OCI-LY1 (cell line): ENCODE measurements around the gene PMS2.
A peak's percentile ranks its signal among the peaks of the same experiment; 100 is the strongest.

ENCODE experiments used
- H2AFZ ChIP-seq: fragments of 200-600 bp; sonication (generic), shearing (Covaris generic); 2 replicates; pipeline ENCODE4 v1.6.0; 2014; ENCODE audit warnings: antibody characterized with exemption, mild to moderate bottlenecking, low read length
- H3F3A ChIP-seq: fragments of 200-600 bp; sonication (generic), shearing (Covaris generic); 2 replicates; pipeline ENCODE4 v1.6.0; 2014; ENCODE audit warnings: mild to moderate bottlenecking, antibody characterized with exemption, low read length, moderate library complexity; ENCODE audit not compliant: insufficient read depth
- H3K27ac ChIP-seq: fragments of 200-600 bp; sonication (generic); 2 replicates; pipeline ENCODE4 v1.5.1; 2014; ENCODE audit warnings: low read length, mixed run types, mild to moderate bottlenecking, low read depth; ENCODE audit not compliant: poor library complexity, severe bottlenecking
- H3K27me3 ChIP-seq: fragments of 200-600 bp; sonication (generic); 2 replicates; pipeline ENCODE4 v1.6.0; 2014; ENCODE audit warnings: antibody characterized with exemption, mild to moderate bottlenecking, low read length, moderate library complexity; ENCODE audit not compliant: insufficient read depth
- H3K36me3 ChIP-seq: fragments of 200-600 bp; sonication (generic); 2 replicates; pipeline ENCODE4 v1.6.1; 2014; ENCODE audit warnings: mild to moderate bottlenecking, antibody characterized with exemption, low read length, moderate library complexity, mixed read lengths; ENCODE audit not compliant: insufficient read depth
- H3K4me1 ChIP-seq: fragments of 200-600 bp; sonication (generic); 2 replicates; pipeline ENCODE4 v1.5.1; 2014; ENCODE audit warnings: mild to moderate bottlenecking, low read length, moderate library complexity; ENCODE audit not compliant: insufficient read depth, severe bottlenecking
- H3K4me2 ChIP-seq: fragments of 200-600 bp; sonication (generic), shearing (Covaris generic); 2 replicates; pipeline ENCODE4 v1.6.1; 2014; ENCODE audit warnings: low read length
- H3K4me3 ChIP-seq: fragments of 200-600 bp; sonication (generic); 2 replicates; pipeline ENCODE4 v1.5.1; 2014; ENCODE audit warnings: low read length, low read depth, mild to moderate bottlenecking, mixed read lengths; ENCODE audit not compliant: poor library complexity, severe bottlenecking
- H3K79me2 ChIP-seq: fragments of 200-600 bp; shearing (Covaris generic); 2 replicates; pipeline ENCODE4 v1.6.1; 2016; ENCODE audit warnings: mixed run types, low read length, mixed read lengths; ENCODE audit not compliant: insufficient read depth
- H3K9ac ChIP-seq: fragments of 200-600 bp; sonication (generic), shearing (Covaris generic); 2 replicates; pipeline ENCODE4 v1.6.1; 2014; ENCODE audit warnings: mild to moderate bottlenecking, low read length, mixed read lengths
- H3K9me2 ChIP-seq: fragments of 200-600 bp; sonication (generic), shearing (Covaris generic); 2 replicates; pipeline ENCODE4 v1.6.1; 2014; ENCODE audit warnings: low read depth, mild to moderate bottlenecking, low read length, mixed read lengths
- H3K9me3 ChIP-seq: fragments of 200-600 bp; shearing (Covaris generic); 2 replicates; pipeline ENCODE4 v1.6.1; 2014; ENCODE audit warnings: low read length, mixed read lengths
- H4K20me1 ChIP-seq: fragments of 200-600 bp; sonication (generic), shearing (Covaris generic); 2 replicates; pipeline ENCODE4 v1.6.0; 2016; ENCODE audit warnings: mild to moderate bottlenecking, low read length; ENCODE audit not compliant: insufficient read depth
- EZH2 ChIP-seq: fragments of 200-600 bp; sonication (generic), shearing (Covaris generic); IDR thresholded peaks from 2 replicates; pipeline ENCODE4 v1.8.0; 2017; ENCODE audit warnings: borderline replicate concordance, mixed run types, mild to moderate bottlenecking, antibody characterized with exemption, low read length, moderate library complexity, mixed read lengths
- TF ChIP-seq, protein P1 (sequence below): fragments of 200-600 bp; sonication (generic), shearing (Covaris generic); IDR thresholded peaks from 2 replicates; pipeline ENCODE4 v1.5.1; 2017; ENCODE audit warnings: mild to moderate bottlenecking, antibody characterized with exemption, low read length, moderate library complexity, mixed read lengths

The PMS2 gene

DNA sequence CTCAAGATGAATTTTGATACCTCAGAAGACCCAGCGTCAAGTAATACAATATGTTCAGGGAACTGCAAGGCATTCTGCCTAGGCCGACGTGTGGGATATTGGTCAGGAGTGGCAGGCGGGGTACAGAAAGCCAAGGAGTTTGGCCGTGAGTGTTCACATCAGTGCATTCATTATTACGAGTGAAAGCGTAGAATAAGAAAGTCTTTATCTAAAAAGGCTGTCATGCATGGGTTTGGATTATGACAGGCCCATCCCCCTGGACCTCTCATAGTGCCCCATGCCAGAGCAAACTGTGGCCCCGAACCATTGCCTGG lies 7.8 kb upstream of the PMS2 start:
- TF ChIP-seq, protein P1, sequence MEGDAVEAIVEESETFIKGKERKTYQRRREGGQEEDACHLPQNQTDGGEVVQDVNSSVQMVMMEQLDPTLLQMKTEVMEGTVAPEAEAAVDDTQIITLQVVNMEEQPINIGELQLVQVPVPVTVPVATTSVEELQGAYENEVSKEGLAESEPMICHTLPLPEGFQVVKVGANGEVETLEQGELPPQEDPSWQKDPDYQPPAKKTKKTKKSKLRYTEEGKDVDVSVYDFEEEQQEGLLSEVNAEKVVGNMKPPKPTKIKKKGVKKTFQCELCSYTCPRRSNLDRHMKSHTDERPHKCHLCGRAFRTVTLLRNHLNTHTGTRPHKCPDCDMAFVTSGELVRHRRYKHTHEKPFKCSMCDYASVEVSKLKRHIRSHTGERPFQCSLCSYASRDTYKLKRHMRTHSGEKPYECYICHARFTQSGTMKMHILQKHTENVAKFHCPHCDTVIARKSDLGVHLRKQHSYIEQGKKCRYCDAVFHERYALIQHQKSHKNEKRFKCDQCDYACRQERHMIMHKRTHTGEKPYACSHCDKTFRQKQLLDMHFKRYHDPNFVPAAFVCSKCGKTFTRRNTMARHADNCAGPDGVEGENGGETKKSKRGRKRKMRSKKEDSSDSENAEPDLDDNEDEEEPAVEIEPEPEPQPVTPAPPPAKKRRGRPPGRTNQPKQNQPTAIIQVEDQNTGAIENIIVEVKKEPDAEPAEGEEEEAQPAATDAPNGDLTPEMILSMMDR, result no peak
- TF ChIP-seq EZH2, result no peak
- Histone ChIP-seq H3K9me2 (no peaks in the 10 kb centered on the region), H3K9me3 (no peaks in the 10 kb centered on the region), H3K4me1 (peaks cover under 1% of the 10 kb centered on the region), H3K4me2 (no peak overlapping the region), H3F3A (no peaks in the 10 kb centered on the region), H3K79me2 (no peaks in the 10 kb centered on the region), H3K36me3 (peaks cover 69% of the 10 kb centered on the region), H3K27ac (no peak overlapping the region), H3K27me3 (no peaks in the 10 kb centered on the region), H3K9ac (no peak overlapping the region), H2AFZ (no peak overlapping the region), H3K4me3 (no peak overlapping the region), H4K20me1 (no peaks in the 10 kb centered on the region)

DNA sequence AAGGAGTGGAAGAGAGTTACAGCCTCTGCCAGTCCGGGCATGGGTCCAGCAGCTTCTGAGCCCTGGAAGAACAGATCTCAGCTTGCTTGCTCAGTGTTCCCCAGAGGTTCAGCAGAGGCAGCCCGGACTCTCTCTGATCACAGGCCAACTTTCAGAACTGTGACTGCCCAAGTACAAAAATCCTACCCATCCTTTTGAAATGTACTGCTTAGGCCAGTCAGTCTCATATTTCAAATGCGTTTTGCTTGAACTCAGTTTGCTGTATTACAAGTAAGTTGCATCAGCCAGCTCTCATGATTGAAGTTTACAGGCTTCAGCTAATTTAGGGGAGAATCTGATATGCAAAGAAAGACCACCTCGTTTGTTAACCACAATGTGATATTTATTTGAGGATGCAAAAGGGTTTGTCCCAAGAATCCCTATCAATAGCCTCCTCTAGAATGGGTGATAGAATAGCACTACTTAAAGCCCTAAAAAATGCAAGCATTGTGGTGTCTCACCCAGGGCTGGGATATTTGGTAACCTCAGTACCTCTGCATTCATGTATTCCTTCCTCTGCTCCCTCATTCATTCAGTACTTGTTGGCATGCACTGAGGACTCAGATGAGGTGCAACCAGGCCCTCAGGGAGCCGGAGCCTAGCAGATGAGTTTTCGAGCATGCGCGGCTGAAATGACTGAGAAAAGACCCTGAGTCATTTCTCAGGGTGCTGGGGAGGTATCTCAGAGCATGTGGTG lies 7.2 kb upstream of the PMS2 start:
- Histone ChIP-seq H3F3A (no peaks in the 10 kb centered on the region), H3K36me3 (peaks cover 64% of the 10 kb centered on the region), H3K4me2 (no peak overlapping the region), H3K27me3 (no peaks in the 10 kb centered on the region), H3K27ac (peak overlapping the region; percentile 37), H2AFZ (no peak overlapping the region), H3K9me2 (no peaks in the 10 kb centered on the region), H3K79me2 (no peaks in the 10 kb centered on the region), H4K20me1 (no peaks in the 10 kb centered on the region), H3K9me3 (no peaks in the 10 kb centered on the region), H3K4me1 (peaks cover 5% of the 10 kb centered on the region), H3K4me3 (no peak overlapping the region), H3K9ac (no peak overlapping the region)
- no peak for TF ChIP-seq EZH2
- TF ChIP-seq, protein P1, result no peak

DNA sequence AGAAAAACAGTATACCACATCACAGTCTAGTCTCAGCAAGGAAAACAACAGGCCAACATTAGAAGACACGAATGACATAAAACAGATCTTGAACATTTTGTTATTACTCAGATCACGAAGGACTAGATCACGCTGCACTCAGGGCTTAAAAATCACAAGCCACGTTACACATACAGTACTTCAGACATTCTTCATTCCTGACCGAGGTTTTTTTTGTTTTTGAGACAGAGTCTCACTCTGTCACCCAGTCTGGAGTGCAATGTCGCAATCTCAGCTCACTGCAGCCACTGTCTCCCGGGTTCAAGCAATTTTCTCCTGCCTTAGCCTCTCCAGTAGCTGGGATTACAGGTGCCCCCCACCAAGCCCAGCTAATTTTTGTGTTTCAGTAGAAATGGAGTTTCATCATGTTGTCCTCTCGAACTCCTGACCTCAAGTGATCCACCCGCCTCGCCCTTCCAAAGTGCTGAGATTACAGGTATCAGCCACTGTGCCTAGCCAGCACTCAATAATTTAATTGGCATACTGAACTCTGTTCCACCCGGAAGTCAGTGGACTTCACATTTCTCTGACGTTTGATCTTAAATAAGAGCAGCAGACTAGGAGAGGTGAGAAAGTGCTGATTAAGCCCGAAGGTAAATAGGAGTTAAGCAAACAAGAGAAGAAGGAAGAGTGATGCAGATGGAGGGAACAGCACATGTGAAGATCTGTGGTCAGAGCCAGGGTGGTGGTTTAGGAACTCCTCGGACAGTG lies 3.7 kb upstream of the PMS2 start:
- Histone ChIP-seq H3K9me3 (no peaks in the 10 kb centered on the region), H3K27ac (no peak overlapping the region), H3K27me3 (no peaks in the 10 kb centered on the region), H3K4me3 (no peak overlapping the region), H3K4me2 (no peak overlapping the region), H4K20me1 (no peaks in the 10 kb centered on the region), H3K79me2 (peaks cover 8% of the 10 kb centered on the region), H2AFZ (no peak overlapping the region), H3K36me3 (peaks cover 28% of the 10 kb centered on the region), H3F3A (no peaks in the 10 kb centered on the region), H3K9ac (no peak overlapping the region), H3K4me1 (peaks cover 22% of the 10 kb centered on the region), H3K9me2 (no peaks in the 10 kb centered on the region)
- TF ChIP-seq EZH2, result no peak
- TF ChIP-seq, protein P1, result no peak
